Activated naive CD8-positive, alpha-beta T cell treated with anti-CD3 and anti-CD28 coated beads, Interleukin-2, amount 10 ng/mL, durations not matched to agents 7 days and 5 days (primary cell): Measurements from ENCODE around the gene USP21. TPM values are rescaled to one million over a fixed set of nuclear protein-coding genes. Genes with fewer than 3 reads are reported as not detected.

Source experiments
- ATAC-seq: fragments of 150-1000 bp; cut with Tn5 transposase; one replicate; pipeline ENCODE4 v1.10.0; 2021; ENCODE audit warnings: low read depth, moderate library complexity
- POLR2A ChIA-PET: fragments of 350-600 bp; sonication (Branson Sonifier 250); formaldehyde crosslinking; loops from one replicate; lab custom pipeline; 2021; ENCODE audit warnings: antibody characterized with exemption; lab: Charles Lee
- DNase-seq: peaks from one replicate; pipeline ENCODE4 v3.0.0; 2021
- H3K27ac Mint-ChIP-seq: one replicate; pipeline ENCODE4 v1.8.0; 2022; ENCODE audit warnings: mild to moderate bottlenecking, mixed read lengths
- H3K27me3 Mint-ChIP-seq: one replicate; pipeline ENCODE4 v1.8.0; 2022; ENCODE audit warnings: mild to moderate bottlenecking, moderate library complexity, mixed read lengths
- H3K36me3 Mint-ChIP-seq: one replicate; pipeline ENCODE4 v1.8.0; 2021; ENCODE audit warnings: mild to moderate bottlenecking, mixed read lengths
- H3K4me1 Mint-ChIP-seq: one replicate; pipeline ENCODE4 v1.8.0; 2021; ENCODE audit warnings: mixed read lengths
- H3K4me3 Mint-ChIP-seq: one replicate; pipeline ENCODE4 v1.8.0; 2022; ENCODE audit warnings: mild to moderate bottlenecking, moderate library complexity, mixed read lengths
- H3K9me3 Mint-ChIP-seq: one replicate; pipeline ENCODE4 v1.8.0; 2021; ENCODE audit warnings: mixed read lengths
- total RNA-seq, 2 experiments: library from RNA; stranded (reverse); gene quantifications; one replicate each; pipeline ENCODE4 v1.2.3, GENCODE V29; 2021

Gene USP21
- total RNA-seq, 2 experiments from 2014 or later: 40.7 to 46.8 TPM

- DNase-seq (peak; percentile 87), ATAC-seq (peak; percentile 95)
- peaks cover 30% of the 10 kb centered on the region for H3K4me1 Mint-ChIP-seq
- H3K9me3 Mint-ChIP-seq: no peaks in the 10 kb centered on the region
- peak within 1 kb of the TSS; percentile 92 for H3K4me3 Mint-ChIP-seq
- H3K27ac Mint-ChIP-seq: peak within 1 kb of the TSS; percentile 97
- peaks cover 15% of the 10 kb centered on the region for H3K36me3 Mint-ChIP-seq
- H3K27me3 Mint-ChIP-seq: no peaks in the 10 kb centered on the region
- POLR2A ChIA-PET: interaction anchor here (0.5 to 3.5 kb wide), 19 partner anchors 8 to 216 kb away, joined by 3 to 37 read pairs (median 7); partner anchors contain the start of genes ADAMTS4, ARHGAP30, B4GALT3 and DEDD
These were observed 6.7 kb downstream of the USP21 start, which contains the start of gene PPOX for GRCh38 chr1:161165742-161166668. Gene PPOX, plus strand, starts transcription at chr1:161166426. Its CDS starts 422 bp downstream, at chr1:161166848.

GRCh38 chr1:161166669-161167548, 7.6 kb downstream of the USP21 start:
- no peak for DNase-seq
- ATAC-seq: no peak
- peak overlapping the region; percentile 97 for H3K27ac Mint-ChIP-seq
- no peaks in the 10 kb centered on the region for H3K9me3 Mint-ChIP-seq
- H3K4me1 Mint-ChIP-seq: peaks cover 29% of the 10 kb centered on the region
- H3K4me3 Mint-ChIP-seq: peak overlapping the region; percentile 92
- H3K27me3 Mint-ChIP-seq: no peaks in the 10 kb centered on the region
- POLR2A ChIA-PET: interaction anchor here (0.6 to 3.5 kb wide), 16 partner anchors 9 to 215 kb away, joined by 3 to 37 read pairs (median 8); partner anchors contain the start of genes ARHGAP30, B4GALT3, FCER1G and KLHDC9
- H3K36me3 Mint-ChIP-seq: peaks cover 15% of the 10 kb centered on the region

GRCh38 chr1:161168906-161169305, 9.6 kb downstream of the USP21 start:
- H3K27me3 Mint-ChIP-seq: no peaks in the 10 kb centered on the region
- H3K36me3 Mint-ChIP-seq: peaks cover 22% of the 10 kb centered on the region
- POLR2A ChIA-PET: interaction anchor here (0.8 kb wide), 1 partner anchor 9 kb away, joined by 3 read pairs; no protein-coding TSS in a partner anchor
- H3K27ac Mint-ChIP-seq: peak overlapping the region; percentile 4
- DNase-seq (no peak), ATAC-seq (no peak)
- peaks cover 23% of the 10 kb centered on the region for H3K4me1 Mint-ChIP-seq
- no peak overlapping the region for H3K4me3 Mint-ChIP-seq
- no peaks in the 10 kb centered on the region for H3K9me3 Mint-ChIP-seq

- Mint-ChIP-seq H3K9me3 (no peaks in the 10 kb centered on the region), H3K4me3 (no peak overlapping the region), H3K27me3 (no peaks in the 10 kb centered on the region), H3K36me3 (peaks cover 34% of the 10 kb centered on the region), H3K27ac (peak overlapping the region; percentile 20), H3K4me1 (peaks cover 31% of the 10 kb centered on the region)
- ATAC-seq: no peak
- POLR2A ChIA-PET: interaction anchor here (1.3 kb wide), 1 partner anchor 31 kb away, joined by 3 read pairs; the partner anchor contains the start of gene NDUFS2
- no peak for DNase-seq
These were observed 11.9 kb downstream of the USP21 start for GRCh38 chr1:161171191-161171590.

- ATAC-seq (no peak), DNase-seq (no peak)
- Mint-ChIP-seq H3K4me1 (peaks cover 36% of the 10 kb centered on the region), H3K27me3 (no peaks in the 10 kb centered on the region), H3K36me3 (peaks cover 36% of the 10 kb centered on the region), H3K27ac (peak overlapping the region; percentile 20), H3K4me3 (no peak overlapping the region), H3K9me3 (no peaks in the 10 kb centered on the region)
- POLR2A ChIA-PET: interaction anchor here (1.3 kb wide), 1 partner anchor 30 kb away, joined by 3 read pairs; the partner anchor contains the start of gene NDUFS2
These were observed 12.4 kb downstream of the USP21 start for GRCh38 chr1:161171696-161172095.

GRCh38 chr1:161172349-161172748, 13.0 kb downstream of the USP21 start:
- H3K27ac Mint-ChIP-seq: no peak overlapping the region
- POLR2A ChIA-PET: no interaction called here
- DNase-seq: no peak
- no peaks in the 10 kb centered on the region for H3K27me3 Mint-ChIP-seq
- ATAC-seq: no peak
- no peaks in the 10 kb centered on the region for H3K9me3 Mint-ChIP-seq
- H3K36me3 Mint-ChIP-seq: peaks cover 36% of the 10 kb centered on the region
- H3K4me3 Mint-ChIP-seq: no peak overlapping the region
- H3K4me1 Mint-ChIP-seq: peaks cover 32% of the 10 kb centered on the region

GRCh38 chr1:161172776-161173376, 13.6 kb downstream of the USP21 start:
- Mint-ChIP-seq H3K27me3 (no peaks in the 10 kb centered on the region), H3K4me3 (no peak overlapping the region), H3K4me1 (peaks cover 34% of the 10 kb centered on the region), H3K27ac (no peak overlapping the region), H3K9me3 (no peaks in the 10 kb centered on the region), H3K36me3 (peaks cover 36% of the 10 kb centered on the region)
- ATAC-seq (no peak), DNase-seq (no peak)
- POLR2A ChIA-PET: no interaction called here

GRCh38 chr1:161173711-161174110, 14.4 kb downstream of the USP21 start:
- Mint-ChIP-seq H3K27me3 (no peaks in the 10 kb centered on the region), H3K27ac (no peak overlapping the region), H3K9me3 (no peaks in the 10 kb centered on the region), H3K4me1 (peaks cover 36% of the 10 kb centered on the region), H3K36me3 (peaks cover 36% of the 10 kb centered on the region), H3K4me3 (no peak overlapping the region)
- POLR2A ChIA-PET: interaction anchor here (0.7 kb wide), 1 partner anchor 8 kb away, joined by 3 read pairs; the partner anchor contains the start of gene PPOX
- DNase-seq (no peak), ATAC-seq (no peak)

- no peak for ATAC-seq
- Mint-ChIP-seq H3K9me3 (no peaks in the 10 kb centered on the region), H3K4me1 (peaks cover 33% of the 10 kb centered on the region), H3K4me3 (no peak overlapping the region), H3K27me3 (no peaks in the 10 kb centered on the region), H3K27ac (no peak overlapping the region), H3K36me3 (peaks cover 33% of the 10 kb centered on the region)
- POLR2A ChIA-PET: interaction anchor here (3.3 kb wide), 1 partner anchor 8 kb away, joined by 37 read pairs; the partner anchor contains the start of gene PPOX
- DNase-seq: no peak
These were observed 15.6 kb downstream of the USP21 start for GRCh38 chr1:161174911-161175310.

GRCh38 chr1:161175771-161176453, 16.6 kb downstream of the USP21 start:
- H3K4me3 Mint-ChIP-seq: peak overlapping the region; percentile 99

GRCh38 chr1:161176468-161177111, 17.3 kb downstream of the USP21 start:
- DNase-seq: no peak
- Mint-ChIP-seq H3K4me1 (peaks cover 44% of the 10 kb centered on the region), H3K27me3 (no peaks in the 10 kb centered on the region), H3K4me3 (peak overlapping the region; percentile 99), H3K27ac (peak overlapping the region; percentile 98), H3K9me3 (no peaks in the 10 kb centered on the region), H3K36me3 (peaks cover 27% of the 10 kb centered on the region)
- no peak for ATAC-seq
- POLR2A ChIA-PET: interaction anchor here (1.1 to 3.3 kb wide), 7 partner anchors 10 to 131 kb away, joined by 3 to 37 read pairs (median 6); partner anchors contain the start of genes DEDD, NDUFS2, PPOX and USF1

More at GRCh38 chr1:161175771-161176453, 16.6 kb downstream of the USP21 start:
- DNase-seq: no peak
- H3K4me1 Mint-ChIP-seq: peaks cover 41% of the 10 kb centered on the region
- H3K9me3 Mint-ChIP-seq: no peaks in the 10 kb centered on the region
- H3K27me3 Mint-ChIP-seq: no peaks in the 10 kb centered on the region
- H3K27ac Mint-ChIP-seq: peak overlapping the region; percentile 98
- no peak for ATAC-seq
- POLR2A ChIA-PET: interaction anchor here (2.1 to 3.3 kb wide), 3 partner anchors 9 to 130 kb away, joined by 6 to 37 read pairs (median 13); partner anchors contain the start of genes NDUFS2, PPOX and USF1
- H3K36me3 Mint-ChIP-seq: peaks cover 32% of the 10 kb centered on the region
